Limb (tissue), 2 donors: ENCODE results near the gene CDC42EP4.

Experiments
- DNase-seq, 2 donors: peaks; one replicate each; pipeline ENCODE4 v3.0.0-alpha.2; 2016; ENCODE audit errors: extremely low spot score in 2 of 2

CDC42EP4 gene

DNA sequence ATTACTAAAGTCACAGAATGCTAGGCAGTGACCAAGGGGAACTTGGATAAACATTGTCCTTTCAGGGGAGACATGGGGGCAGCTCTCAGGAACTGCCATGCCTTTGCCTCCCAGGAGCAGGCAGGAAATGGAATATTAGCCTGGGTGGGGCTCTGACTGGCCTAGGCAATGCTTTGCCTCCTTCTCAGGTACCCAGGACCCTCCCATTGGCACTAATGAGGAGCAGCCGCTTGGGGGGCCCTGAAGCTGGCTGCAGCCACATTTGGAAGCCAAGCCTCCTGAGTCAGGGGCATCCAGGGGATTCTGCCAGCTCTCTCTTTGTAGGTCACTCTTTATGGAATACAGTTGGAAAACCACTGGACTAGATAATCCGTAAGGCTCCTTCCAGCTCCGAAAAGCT, 55.6 kb downstream of the CDC42EP4 start:
- no peak for DNase-seq

DNA sequence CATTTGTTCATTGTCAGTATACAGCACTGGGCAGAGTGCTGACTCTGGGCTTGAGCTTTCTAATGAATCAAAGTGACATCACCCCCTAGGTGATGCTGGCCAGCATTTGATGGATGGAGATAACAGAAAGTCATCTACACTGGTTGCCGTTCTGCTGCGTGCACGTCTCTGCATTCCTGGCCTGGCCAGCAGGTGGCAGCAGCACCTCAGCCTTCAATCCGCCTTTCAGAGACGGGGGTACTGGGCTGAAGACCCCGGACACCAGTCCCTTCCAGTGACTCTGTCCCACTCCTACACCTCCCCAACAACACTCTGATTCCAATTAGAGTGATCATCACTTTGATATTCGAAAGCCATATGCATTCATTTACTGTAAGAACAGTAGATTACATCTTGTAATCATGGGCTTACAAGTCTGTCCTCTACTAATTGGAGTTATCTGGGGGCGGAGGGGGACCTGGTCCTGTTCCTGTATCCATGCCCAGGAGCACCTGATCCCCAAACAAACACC, 56.1 kb downstream of the CDC42EP4 start:
- peak in 1 of 2 donors; percentile 83 for DNase-seq

DNA sequence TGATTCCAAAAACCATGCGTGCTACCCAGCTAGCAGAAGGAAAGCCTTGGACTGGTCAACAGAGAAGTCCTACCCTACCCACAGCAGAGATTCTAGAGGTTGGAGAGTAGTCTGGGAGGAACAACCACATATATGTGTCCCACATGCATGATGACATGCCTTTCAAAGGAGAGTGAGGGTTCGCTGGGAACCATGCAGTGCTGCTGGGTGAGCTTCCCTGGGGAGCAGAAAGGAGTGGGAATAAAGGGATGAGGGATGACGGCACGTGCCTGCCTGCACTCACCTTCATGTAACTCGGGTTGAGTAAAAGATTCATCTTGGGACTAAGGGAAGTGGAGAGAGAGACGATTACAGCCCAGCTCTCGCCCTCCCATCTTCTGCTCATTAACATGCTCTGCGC, 59.9 kb downstream of the CDC42EP4 start:
- no peak for DNase-seq

DNA sequence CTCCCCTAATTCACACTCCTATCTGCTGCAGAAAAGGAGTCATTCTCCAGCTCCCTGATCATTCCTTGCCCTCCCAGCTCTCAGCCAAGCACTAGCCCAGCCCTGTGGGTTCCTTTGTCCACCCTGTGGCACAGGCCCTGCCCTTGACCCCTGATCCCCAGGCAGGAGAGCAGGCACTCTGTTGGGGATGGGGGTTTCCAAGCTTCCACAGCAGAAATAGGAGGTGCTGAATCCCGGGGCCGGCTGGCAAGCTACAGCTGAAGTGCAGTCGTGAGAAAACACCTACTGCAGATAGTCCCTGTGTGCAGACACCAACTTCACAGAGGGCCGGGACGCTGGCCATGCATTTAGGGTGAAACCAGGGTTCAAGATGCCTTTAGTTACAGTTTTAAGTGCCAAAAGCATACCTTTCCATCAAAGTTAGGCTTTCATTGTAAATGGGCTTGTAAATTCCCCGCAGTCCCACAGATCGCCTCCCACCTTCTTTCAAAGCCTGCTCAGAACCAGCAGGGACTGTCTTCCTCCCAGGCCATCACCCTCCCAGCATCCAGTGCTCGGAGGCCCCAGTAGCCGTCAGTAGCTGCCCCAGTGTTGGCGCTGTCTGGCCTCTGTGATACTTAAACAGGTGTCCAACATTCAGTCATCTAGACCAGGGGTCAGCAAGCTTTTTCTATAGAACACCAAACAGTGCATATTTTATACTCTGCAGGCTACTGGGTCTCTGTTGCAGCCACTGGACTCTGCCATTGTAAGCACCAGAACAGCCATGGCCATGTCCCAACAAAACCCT, 60.8 kb downstream of the CDC42EP4 start:
- no peak for DNase-seq

DNA sequence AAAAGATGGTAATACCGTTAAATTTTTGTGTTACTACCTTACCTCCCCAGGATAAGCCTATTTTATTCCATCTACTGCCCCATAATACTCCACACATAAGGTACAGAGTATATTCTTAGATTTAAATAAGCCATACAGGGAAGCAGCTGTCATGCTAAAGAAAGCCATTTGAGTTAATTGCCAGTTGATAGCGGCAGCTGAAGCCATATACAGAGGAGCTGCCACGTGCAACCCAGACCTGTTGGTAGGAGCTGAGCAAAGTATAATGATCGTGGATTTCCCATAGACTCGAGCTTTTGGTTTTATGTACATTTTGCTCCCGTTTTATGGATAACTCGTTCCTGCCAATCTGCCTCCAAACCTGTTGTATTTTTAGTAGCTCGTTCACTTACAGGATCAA, 62.1 kb downstream of the CDC42EP4 start:
- no peak for DNase-seq

DNA sequence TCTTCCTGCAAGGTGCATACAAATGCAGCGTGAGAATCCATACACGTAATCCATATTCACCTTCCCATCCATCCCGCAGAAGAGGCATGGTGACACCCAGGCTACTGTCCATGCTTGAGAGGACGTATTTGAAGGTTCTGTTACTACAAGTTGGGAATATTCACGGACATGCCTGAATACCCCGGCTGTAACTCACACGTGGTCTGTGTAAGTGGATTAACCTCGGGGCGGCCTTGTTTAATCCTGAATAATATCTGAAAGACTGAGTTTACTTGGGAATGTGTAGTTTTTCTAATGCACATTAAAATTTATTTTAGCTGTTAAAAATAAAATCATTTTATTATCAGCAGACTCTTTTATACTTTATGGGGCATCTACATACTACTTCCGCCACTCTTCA, 63.3 kb downstream of the CDC42EP4 start:
- no peak for DNase-seq

DNA sequence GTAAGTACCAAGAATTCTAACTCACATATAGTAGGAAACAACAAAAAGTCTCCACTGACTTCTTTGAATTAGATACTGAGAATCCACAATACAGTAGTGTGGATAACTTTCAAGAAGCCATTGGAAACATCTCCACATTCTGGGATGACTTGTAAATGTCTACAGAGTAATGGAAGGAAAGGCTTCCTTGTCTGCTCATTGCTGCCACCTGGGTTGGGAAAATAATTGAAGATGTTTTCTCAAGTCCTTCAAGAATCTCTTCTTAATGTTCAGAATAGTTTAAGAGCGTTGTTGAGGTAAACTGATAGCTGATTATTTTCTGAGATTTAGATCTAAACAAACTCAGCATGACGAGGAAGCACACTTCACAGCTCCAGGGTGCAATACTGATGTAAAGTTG, 64.1 kb downstream of the CDC42EP4 start:
- DNase-seq, result no peak

DNA sequence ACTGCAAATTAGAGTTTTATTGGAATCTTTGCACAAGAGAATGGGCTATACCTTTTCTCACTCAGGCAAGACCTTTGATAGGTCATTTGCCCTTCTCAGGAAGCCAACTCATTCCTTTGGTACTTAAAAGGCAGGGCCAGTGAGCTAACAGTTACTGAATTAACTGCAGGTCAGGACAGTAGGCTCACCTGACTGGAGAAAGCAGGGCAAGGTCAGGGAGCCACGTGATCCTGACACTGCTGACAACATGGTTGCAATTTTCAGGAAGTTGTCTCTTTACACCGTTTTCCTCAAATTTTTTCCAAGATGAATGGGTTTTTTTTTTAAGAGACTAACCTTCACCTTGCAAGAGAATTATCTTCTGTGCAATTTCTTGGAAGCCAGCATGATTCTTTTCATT, 71.2 kb downstream of the CDC42EP4 start:
- no peak for DNase-seq

DNA sequence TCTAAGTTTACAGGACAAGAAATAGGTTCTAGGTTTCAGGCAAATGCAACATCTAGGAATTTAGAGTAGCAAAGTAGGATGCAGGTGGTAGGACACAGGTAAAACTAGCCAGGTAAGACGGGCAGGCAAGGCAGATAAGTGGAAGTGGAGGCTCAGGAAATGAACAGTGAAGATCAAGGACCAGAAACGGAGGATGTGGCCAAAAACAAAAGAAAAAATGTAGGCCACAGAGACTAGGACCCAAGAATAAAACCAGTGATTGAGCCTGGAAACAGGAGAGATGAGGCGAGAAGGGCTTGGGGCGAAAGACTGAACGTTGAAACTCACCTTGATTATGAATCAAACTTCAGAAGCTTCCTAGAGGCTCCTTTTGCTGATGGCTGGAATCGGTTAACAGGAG, 74.1 kb downstream of the CDC42EP4 start:
- DNase-seq, result no peak

DNA sequence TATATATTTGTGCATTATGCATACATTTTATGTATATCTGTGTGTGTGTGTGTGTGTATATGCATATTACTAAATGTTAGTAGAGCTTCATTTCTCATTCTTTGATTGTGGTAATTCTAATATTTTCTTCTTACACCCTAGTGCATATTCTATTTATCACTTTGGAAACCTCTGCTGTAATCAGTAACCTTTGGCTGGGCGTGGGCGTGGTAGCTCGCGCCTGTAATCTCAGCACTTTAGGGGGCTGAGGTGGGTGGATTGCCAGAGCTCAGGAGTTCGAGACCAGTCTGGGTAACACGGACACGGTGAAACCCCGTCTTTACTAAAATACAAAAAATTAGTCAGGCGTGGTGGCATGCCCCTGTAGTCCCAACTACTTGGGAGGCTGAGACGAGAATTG, 77.1 kb downstream of the CDC42EP4 start:
- no peak for DNase-seq
